AG04450 (cell line): Measurements from ENCODE around the gene PRDM10. TPM values are rescaled to one million over a fixed set of nuclear protein-coding genes. Genes with fewer than 3 reads are reported as not detected.

Source experiments
- CTCF ChIA-PET: fragments of 300-600, 350-600 bp; formaldehyde crosslinking; extraction: SDS; loops from one replicate; lab custom pipeline; 2022; ENCODE audit warnings: antibody characterized with exemption, inconsistent platforms; lab: Charles Lee
- POLR2A ChIA-PET: fragments of 350-600 bp; formaldehyde crosslinking; extraction: SDS; loops from one replicate; lab custom pipeline; 2021; ENCODE audit warnings: antibody characterized with exemption, inconsistent platforms; lab: Yijun Ruan, JAX
- DNase-seq: peaks from one replicate; pipeline ENCODE4 v3.0.0-alpha.2; 2011; ENCODE audit warnings: low read depth, low spot score
- H3K27ac ChIP-seq: one replicate; pipeline ENCODE4 v1.5.1; 2012; ENCODE audit warnings: low read depth, low read length, control low read depth
- H3K27me3 ChIP-seq: one replicate; pipeline ENCODE4 v1.6.0; 2012; ENCODE audit warnings: low read length; ENCODE audit not compliant: control insufficient read depth, insufficient read depth
- H3K4me3 ChIP-seq: 2 replicates; pipeline ENCODE4 v1.5.1; 2011; ENCODE audit warnings: mild to moderate bottlenecking, low read depth, low read length, control low read depth
- H3K9me3 ChIP-seq: 2 replicates; pipeline ENCODE4 v1.5.1; 2012; ENCODE audit warnings: low read length; ENCODE audit not compliant: control insufficient read depth, insufficient read depth
- polyA plus RNA-seq: library from polyadenylated mRNA; depleted of rRNA; stranded (reverse); fragments of >200 nt; gene quantifications from 2 replicates; pipeline ENCODE4 v1.2.3, GENCODE V29; 2011
- TF ChIP-seq, protein P1 (sequence below): IDR thresholded peaks from 2 replicates; pipeline ENCODE4 v1.5.1; 2011; ENCODE audit warnings: low read depth, low read length, control low read depth, inconsistent platforms

Gene PRDM10
- polyA plus RNA-seq, 1 experiment, result 3.9 TPM

DNA sequence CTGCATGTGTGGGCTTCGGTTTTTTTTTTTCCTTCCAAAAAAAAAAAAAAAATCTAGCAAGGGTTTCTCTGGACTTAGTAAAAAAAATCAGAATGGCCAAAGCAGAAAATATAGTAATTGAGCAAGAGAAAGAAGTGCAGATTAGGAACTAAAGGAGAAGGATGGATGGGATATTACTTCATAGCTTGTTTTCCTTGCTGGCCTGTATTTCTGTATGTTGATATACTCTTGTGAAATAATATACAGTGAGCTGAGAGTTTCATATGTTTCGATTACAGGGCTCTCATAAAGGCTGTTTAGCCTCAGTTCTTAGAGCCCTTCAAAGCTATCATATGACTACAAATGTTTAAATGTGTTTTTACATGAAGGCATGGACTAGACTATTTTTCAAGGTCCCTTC lies 72.9 kb downstream of the PRDM10 start:
- Histone ChIP-seq H3K9me3 (no peaks in the 10 kb centered on the region; the same call in 1 of the 2 replicates), H3K27ac (no peak overlapping the region), H3K27me3 (no peaks in the 10 kb centered on the region), H3K4me3 (no peak overlapping the region)
- TF ChIP-seq, protein P1, sequence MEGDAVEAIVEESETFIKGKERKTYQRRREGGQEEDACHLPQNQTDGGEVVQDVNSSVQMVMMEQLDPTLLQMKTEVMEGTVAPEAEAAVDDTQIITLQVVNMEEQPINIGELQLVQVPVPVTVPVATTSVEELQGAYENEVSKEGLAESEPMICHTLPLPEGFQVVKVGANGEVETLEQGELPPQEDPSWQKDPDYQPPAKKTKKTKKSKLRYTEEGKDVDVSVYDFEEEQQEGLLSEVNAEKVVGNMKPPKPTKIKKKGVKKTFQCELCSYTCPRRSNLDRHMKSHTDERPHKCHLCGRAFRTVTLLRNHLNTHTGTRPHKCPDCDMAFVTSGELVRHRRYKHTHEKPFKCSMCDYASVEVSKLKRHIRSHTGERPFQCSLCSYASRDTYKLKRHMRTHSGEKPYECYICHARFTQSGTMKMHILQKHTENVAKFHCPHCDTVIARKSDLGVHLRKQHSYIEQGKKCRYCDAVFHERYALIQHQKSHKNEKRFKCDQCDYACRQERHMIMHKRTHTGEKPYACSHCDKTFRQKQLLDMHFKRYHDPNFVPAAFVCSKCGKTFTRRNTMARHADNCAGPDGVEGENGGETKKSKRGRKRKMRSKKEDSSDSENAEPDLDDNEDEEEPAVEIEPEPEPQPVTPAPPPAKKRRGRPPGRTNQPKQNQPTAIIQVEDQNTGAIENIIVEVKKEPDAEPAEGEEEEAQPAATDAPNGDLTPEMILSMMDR, result no peak
- no peak for DNase-seq
- POLR2A ChIA-PET, result interaction anchor here (0.9 to 1.1 kb wide), 2 partner anchors 73 to 202 kb away, joined by 3 read pairs; partner anchors contain the start of gene PRDM10
- CTCF ChIA-PET, result interaction anchor here (0.6 to 16.5 kb wide), 3 partner anchors 11 to 204 kb away, joined by 3 to 395 read pairs (median 3); no protein-coding TSS in a partner anchor

GRCh38 chr11:129928923-129929692 lies 73.5 kb downstream of the PRDM10 start:
- TF ChIP-seq, protein P1, result no peak
- ChIA-PET CTCF (interaction anchor here (1.5 to 16.5 kb wide), 2 partner anchors 186 to 204 kb away, joined by 3 to 395 read pairs; no protein-coding TSS in a partner anchor), POLR2A (interaction anchor here (0.9 to 1.1 kb wide), 2 partner anchors 74 to 203 kb away, joined by 3 read pairs; partner anchors contain the start of gene PRDM10)
- no peaks in the 10 kb centered on the region for H3K27me3 ChIP-seq
- H3K4me3 ChIP-seq, result no peak overlapping the region
- H3K9me3 ChIP-seq, result no peaks in the 10 kb centered on the region; the same call in 1 of the 2 replicates
- no peak overlapping the region for H3K27ac ChIP-seq
- no peak for DNase-seq

DNA sequence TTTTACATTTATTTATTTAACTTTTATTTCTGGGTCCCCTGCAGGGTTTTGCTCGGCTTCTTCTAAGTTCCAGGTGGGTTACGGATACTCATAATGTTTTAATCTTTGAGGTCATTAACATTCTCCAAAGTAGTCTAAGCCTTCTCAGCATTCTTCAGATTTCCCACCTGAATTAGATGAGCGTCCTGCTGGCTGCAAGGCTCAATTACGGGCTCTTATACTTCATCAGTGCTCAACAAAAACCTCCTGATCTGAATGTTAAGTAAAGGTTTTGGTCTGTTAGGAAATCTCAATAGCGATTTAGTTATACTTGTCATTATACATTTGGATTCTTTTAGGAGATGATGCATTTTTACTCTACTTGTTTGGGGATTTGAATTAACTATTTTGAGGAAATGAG lies 80.0 kb downstream of the PRDM10 start:
- Histone ChIP-seq H3K27me3 (no peaks in the 10 kb centered on the region), H3K4me3 (no peak overlapping the region), H3K9me3 (no peaks in the 10 kb centered on the region), H3K27ac (no peak overlapping the region)
- CTCF ChIA-PET, result interaction anchor here (0.7 to 16.5 kb wide), 16 partner anchors 10 to 239 kb away, joined by 3 to 395 read pairs (median 4); no protein-coding TSS in a partner anchor
- no peak for DNase-seq
- TF ChIP-seq, protein P1, result no peak
- POLR2A ChIA-PET, result no interaction called here

DNA sequence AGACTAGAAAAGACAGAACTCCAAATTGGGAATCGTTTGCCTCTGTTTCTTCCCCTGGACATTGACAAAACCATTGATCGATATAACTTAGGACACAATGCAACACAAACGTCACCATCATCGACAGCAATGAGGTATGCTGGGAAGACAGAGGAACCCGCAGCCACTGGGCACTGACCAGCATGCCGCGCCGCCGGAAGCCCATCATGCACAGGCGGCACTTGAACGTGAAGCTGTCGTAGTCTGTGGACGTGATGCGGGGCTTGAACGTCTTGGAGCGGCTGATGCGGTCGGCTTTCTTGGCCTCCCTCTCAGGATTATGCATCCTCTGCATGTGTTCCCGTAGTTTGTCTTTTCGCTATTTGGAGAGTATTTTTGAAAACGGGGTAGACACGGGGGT lies 84.3 kb downstream of the PRDM10 start:
- no peak overlapping the region for H3K27ac ChIP-seq
- no peak overlapping the region for H3K4me3 ChIP-seq
- H3K9me3 ChIP-seq, result no peaks in the 10 kb centered on the region
- ChIA-PET CTCF (interaction anchor here (16.5 kb wide), 1 partner anchor 215 kb away, joined by 395 read pairs; no protein-coding TSS in a partner anchor), POLR2A (no interaction called here)
- TF ChIP-seq, protein P1, result no peak
- no peaks in the 10 kb centered on the region for H3K27me3 ChIP-seq
- no peak for DNase-seq

- Histone ChIP-seq H3K27me3 (no peaks in the 10 kb centered on the region), H3K27ac (no peak overlapping the region), H3K4me3 (no peak overlapping the region), H3K9me3 (no peaks in the 10 kb centered on the region)
- TF ChIP-seq, protein P1, result no peak
- DNase-seq, result no peak
- ChIA-PET CTCF (interaction anchor here (16.5 kb wide), 1 partner anchor 216 kb away, joined by 395 read pairs; no protein-coding TSS in a partner anchor), POLR2A (no interaction called here)
Measured at GRCh38 chr11:129917231-129917630, 85.4 kb downstream of the PRDM10 start.
